Activated CD8-positive, alpha-beta memory T cell treated with anti-CD3 and anti-CD28 coated beads, Interleukin-2, amount 50 U/mL, for 4 hours (primary cell): Measurements from ENCODE around the gene PLEKHG4.

ENCODE experiments used
- DNase-seq: peaks from one replicate; pipeline ENCODE4 v3.0.0-alpha.2; 2020

PLEKHG4 gene

GRCh38 chr16:67265834-67266233 lies 13.5 kb upstream of the PLEKHG4 start:
- DNase-seq: no peak

- no peak for DNase-seq
Measured at GRCh38 chr16:67268136-67268579, 11.2 kb upstream of the PLEKHG4 start.

GRCh38 chr16:67269766-67270165 lies 9.6 kb upstream of the PLEKHG4 start:
- DNase-seq: no peak

GRCh38 chr16:67270931-67271338 lies 8.4 kb upstream of the PLEKHG4 start:
- DNase-seq: no peak

- DNase-seq: no peak
Measured at GRCh38 chr16:67271446-67271845, 7.9 kb upstream of the PLEKHG4 start.

GRCh38 chr16:67275321-67275720 lies 4.0 kb upstream of the PLEKHG4 start:
- DNase-seq: no peak

GRCh38 chr16:67277294-67277998 lies 1.9 kb upstream of the PLEKHG4 start:
- DNase-seq: no peak

GRCh38 chr16:67277999-67278772 lies 1.1 kb upstream of the PLEKHG4 start:
- DNase-seq: no peak

GRCh38 chr16:67278773-67279295 lies 498 bp upstream of the PLEKHG4 start:
- DNase-seq: peak; percentile 47

GRCh38 chr16:67280090-67281015 lies 1.0 kb downstream of the PLEKHG4 start:
- DNase-seq: no peak

GRCh38 chr16:67281536-67282446 lies 2.5 kb downstream of the PLEKHG4 start:
- no peak for DNase-seq

- DNase-seq: no peak
Measured at GRCh38 chr16:67282447-67282805, 3.1 kb downstream of the PLEKHG4 start.

- DNase-seq: no peak
Measured at GRCh38 chr16:67283039-67283825, 3.9 kb downstream of the PLEKHG4 start.

- DNase-seq: no peak
Measured at GRCh38 chr16:67283826-67284555, 4.7 kb downstream of the PLEKHG4 start.

GRCh38 chr16:67284699-67285646 lies 5.6 kb downstream of the PLEKHG4 start:
- DNase-seq: no peak

- no peak for DNase-seq
Measured at GRCh38 chr16:67286441-67287235, 7.3 kb downstream of the PLEKHG4 start.

- no peak for DNase-seq
Measured at GRCh38 chr16:67287960-67288359, 8.6 kb downstream of the PLEKHG4 start.

- DNase-seq: no peak
Measured at GRCh38 chr16:67291461-67291860, 12.1 kb downstream of the PLEKHG4 start.
